Endothelial cell of umbilical vein (primary cell): ENCODE results near the gene FHOD3. TPM values are rescaled to one million over a fixed set of nuclear protein-coding genes. Genes with fewer than 3 reads are reported as not detected.

Experiments used
- BruUV-seq: library from RNA; stranded (reverse); fragments of 400-500 nt; replicated peaks from 2 replicates; lab custom pipeline; 2021; lab: Mats Ljungman, UMichigan
- CTCF ChIA-PET: fragments of 300-600, 350-600 bp; sonication (Branson Sonifier 250); formaldehyde crosslinking; loops from one replicate; lab custom pipeline; 2021; ENCODE audit warnings: antibody characterized with exemption, inconsistent platforms; lab: Charles Lee
- POLR2A ChIA-PET: fragments of 300-600, 350-600 bp; sonication (Branson Sonifier 250); formaldehyde crosslinking; loops from one replicate; lab custom pipeline; 2021; ENCODE audit warnings: antibody characterized with exemption, inconsistent platforms; lab: Charles Lee
- DNase-seq: peaks from one replicate; pipeline ENCODE4 v3.0.0-alpha.2; 2011; ENCODE audit warnings: low read depth, low spot score
- FAIRE-seq: peaks from 2 replicates; lab custom pipeline; 2011; peaks lifted over from hg19 to GRCh38; lab: Jason Lieb, UNC
- H2AFZ ChIP-seq: 2 replicates; pipeline ENCODE4 v1.6.0; 2012; ENCODE audit warnings: low read depth, low read length, control low read depth, inconsistent platforms
- H3K27ac ChIP-seq: 2 replicates; pipeline ENCODE4 v1.5.1; 2011; ENCODE audit warnings: low read depth, mild to moderate bottlenecking, control low read depth, low read length, moderate library complexity; ENCODE audit not compliant: insufficient read depth
- H3K27me3 ChIP-seq, 2 experiments: 2 replicates each; pipeline versions ENCODE4 v1.6.0 to v1.6.1; 2011; ENCODE audit warnings: low read length in 2 of 2, mixed read lengths in 1 of 2; ENCODE audit not compliant: control insufficient read depth in 2 of 2, insufficient read depth in 2 of 2
- H3K36me3 ChIP-seq, 2 experiments: 2 replicates in 1 of 2; 3 replicates in 1 of 2; pipeline ENCODE4 v1.5.1; 2011; ENCODE audit warnings: low read length in 2 of 2, mild to moderate bottlenecking in 1 of 2, moderate library complexity in 1 of 2; ENCODE audit not compliant: control insufficient read depth in 2 of 2, insufficient read depth in 2 of 2; ENCODE audit errors: extremely low read depth in 1 of 2
- H3K4me1 ChIP-seq: 3 replicates; pipeline ENCODE4 v1.5.1; 2011; ENCODE audit warnings: mild to moderate bottlenecking, low read length; ENCODE audit not compliant: control insufficient read depth, insufficient read depth; ENCODE audit errors: extremely low read depth
- H3K4me2 ChIP-seq: 2 replicates; pipeline ENCODE4 v1.6.1; 2011; ENCODE audit warnings: low read length, control low read depth, mixed read lengths; ENCODE audit not compliant: insufficient read depth
- H3K4me3 ChIP-seq, 3 experiments: fragments of 200-600 bp in 1 of 3; sonication (generic), shearing (Covaris generic) in 1 of 3; replicated peaks in 1 of 3; 2 replicates each; pipeline ENCODE4 v1.5.1; 2011 to 2016; ENCODE audit warnings: control low read depth in 3 of 3, low read length in 3 of 3, mild to moderate bottlenecking in 2 of 3, inconsistent platforms in 1 of 3, low read depth in 1 of 3, moderate library complexity in 1 of 3; ENCODE audit not compliant: insufficient read depth in 1 of 3
- H3K79me2 ChIP-seq: 2 replicates; pipeline ENCODE4 v1.6.0; 2012; ENCODE audit warnings: low read length, inconsistent platforms; ENCODE audit not compliant: control insufficient read depth, insufficient read depth
- H3K9ac ChIP-seq: replicated peaks from 2 replicates; pipeline ENCODE3; 2011; ENCODE audit warnings: low read length, control low read depth; ENCODE audit not compliant: insufficient read depth; ENCODE audit errors: extremely low read depth
- H3K9me1 ChIP-seq: replicated peaks from 3 replicates; pipeline ENCODE4 v1.6.0; 2011; ENCODE audit warnings: mild to moderate bottlenecking, low read length; ENCODE audit not compliant: control insufficient read depth, insufficient read depth; ENCODE audit errors: extremely low read depth
- H3K9me3 ChIP-seq: replicated peaks from 2 replicates; pipeline ENCODE4 v1.5.1; 2012; ENCODE audit warnings: low read length, inconsistent platforms; ENCODE audit not compliant: control insufficient read depth, insufficient read depth
- H4K20me1 ChIP-seq: replicated peaks from 2 replicates; pipeline ENCODE3; 2011; ENCODE audit warnings: mild to moderate bottlenecking, low read length; ENCODE audit not compliant: control insufficient read depth, insufficient read depth; ENCODE audit errors: extremely low read depth
- EZH2 ChIP-seq: IDR thresholded peaks from 2 replicates; pipeline ENCODE4 v1.6.1; 2012; ENCODE audit warnings: borderline replicate concordance, low read depth, mild to moderate bottlenecking, moderate library complexity, low read length, inconsistent platforms; ENCODE audit not compliant: severe bottlenecking
- FOS ChIP-seq: IDR thresholded peaks from 2 replicates; pipeline ENCODE4 v1.6.1; 2011; ENCODE audit warnings: mild to moderate bottlenecking, low read length, moderate library complexity, borderline replicate concordance; ENCODE audit not compliant: insufficient read depth
- GATA2 ChIP-seq: IDR thresholded peaks from 2 replicates; pipeline ENCODE4 v1.7.0; 2011; ENCODE audit warnings: low read depth, mild to moderate bottlenecking, moderate library complexity, mixed read lengths, low read length; ENCODE audit not compliant: insufficient read length, insufficient read depth
- JUN ChIP-seq: IDR thresholded peaks from 2 replicates; pipeline ENCODE4 v1.6.1; 2011; ENCODE audit warnings: borderline replicate concordance, low read depth; ENCODE audit not compliant: insufficient read length, insufficient read depth
- MAX ChIP-seq: IDR thresholded peaks from 2 replicates; pipeline ENCODE4 v1.6.1; 2011; ENCODE audit not compliant: insufficient read depth, insufficient read length
- MYC ChIP-seq: IDR thresholded peaks from one replicate; pipeline ENCODE4 v1.6.1; 2011; ENCODE audit warnings: mild to moderate bottlenecking, low read depth, low read length
- POLR2A ChIP-seq: IDR thresholded peaks from 2 replicates; pipeline ENCODE4 v1.6.1; 2012; ENCODE audit warnings: low read depth, mild to moderate bottlenecking, control low read depth, low read length
- POLR2AphosphoS5 ChIP-seq: IDR thresholded peaks from 2 replicates; pipeline ENCODE4 v1.6.1; 2012; ENCODE audit warnings: low read depth, mild to moderate bottlenecking, control low read depth, low read length, moderate library complexity; ENCODE audit not compliant: insufficient read depth
- dilution Hi-C: fragments of 300-500 bp; cut with MboI; formaldehyde crosslinking; loops from one replicate; pipeline ENCODE4 v1.15.0; 2019; ENCODE audit warnings: low sequenced_read_pairs; ENCODE audit not compliant: extremely low pct_ligation_motif_present
- intact Hi-C: fragments of 100-400 bp; cut with micrococcal nuclease; formaldehyde crosslinking; loops from one replicate; pipeline ENCODE4 v1.10.0; 2022
- polyA plus RNA-seq, 4 experiments: library from polyadenylated mRNA; depleted of rRNA in 3 of 4; stranded (reverse) in 3 of 4; unstranded in 1 of 4; fragments of >200 nt; gene quantifications; 2 replicates each; pipeline versions ENCODE4 v1.2.1 to v1.2.3, GENCODE V29; 2011 to 2012; ENCODE audit warnings: missing spikeins in 1 of 4
- total RNA-seq: library from RNA; stranded (reverse); gene quantifications from 2 replicates; pipeline ENCODE4 v1.2.3, GENCODE V29; 2021
- TF ChIP-seq, protein P1 (sequence below), 2 donors: IDR thresholded peaks; 1 replicate in 1 of 2; 2 replicates in 1 of 2; pipeline ENCODE4 v1.5.1; 2011; ENCODE audit warnings: low read length in 2 of 2, mild to moderate bottlenecking in 2 of 2, moderate library complexity in 2 of 2, control low read depth in 1 of 2, inconsistent platforms in 1 of 2, low read depth in 1 of 2; ENCODE audit not compliant: insufficient read depth in 1 of 2; ENCODE audit errors: extremely low read depth in 1 of 2

The FHOD3 gene
- total and polyA plus RNA-seq, 2 donors (not counting 3 experiments of a cell fraction or from before 2014, with no cell fraction given), result 0.06 to 1.5 TPM

DNA sequence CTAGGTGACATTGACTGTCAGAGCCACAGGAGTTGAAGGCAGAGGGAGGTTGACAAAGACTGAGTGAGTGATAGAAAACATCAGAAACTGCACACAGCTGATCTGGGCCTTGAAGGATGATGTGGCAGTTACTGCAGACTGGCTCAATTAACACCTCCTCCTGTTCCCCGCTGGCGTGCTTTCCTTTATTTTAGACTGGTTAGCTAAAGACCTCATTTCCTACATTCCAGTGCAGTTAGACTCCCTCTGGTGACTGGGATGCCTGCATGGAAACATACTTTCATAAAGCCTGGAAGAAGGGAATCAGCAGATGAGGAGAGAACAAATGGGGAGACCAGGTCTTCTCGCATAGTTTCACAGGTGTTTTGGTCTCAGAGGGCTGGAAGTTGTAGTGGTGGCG, 524.2 kb downstream of the FHOD3 start:
- Histone ChIP-seq H3K27ac (no peak overlapping the region), H3K9me3 (no peaks in the 10 kb centered on the region), H4K20me1 (no peaks in the 10 kb centered on the region), H3K79me2 (peaks cover 28% of the 10 kb centered on the region), H3K9me1 (no peaks in the 10 kb centered on the region), H3K4me3 (no peak overlapping the region), H3K36me3 (peaks cover 9 to 10% of the 10 kb centered on the region in 2 experiments), H3K4me2 (no peak overlapping the region), H3K27me3 (no peaks in the 10 kb centered on the region), H3K4me1 (peaks cover 7% of the 10 kb centered on the region), H2AFZ (no peak overlapping the region), H3K9ac (no peak overlapping the region)
- DNase-seq (no peak), FAIRE-seq (no peak)
- BruUV-seq, result no TSS peak
- CTCF ChIA-PET, result interaction anchor here (1.4 kb wide), 1 partner anchor 134 kb away, joined by 3 read pairs; no protein-coding TSS in a partner anchor
- intact Hi-C loops, result no loop called here
- TF ChIP-seq POLR2A, result no peak
- TF ChIP-seq FOS, result no peak
- no peak for TF ChIP-seq JUN
- no peak for TF ChIP-seq MYC
- TF ChIP-seq GATA2, result no peak
- no peak for TF ChIP-seq EZH2
- no peak for TF ChIP-seq MAX
- TF ChIP-seq, protein P1, sequence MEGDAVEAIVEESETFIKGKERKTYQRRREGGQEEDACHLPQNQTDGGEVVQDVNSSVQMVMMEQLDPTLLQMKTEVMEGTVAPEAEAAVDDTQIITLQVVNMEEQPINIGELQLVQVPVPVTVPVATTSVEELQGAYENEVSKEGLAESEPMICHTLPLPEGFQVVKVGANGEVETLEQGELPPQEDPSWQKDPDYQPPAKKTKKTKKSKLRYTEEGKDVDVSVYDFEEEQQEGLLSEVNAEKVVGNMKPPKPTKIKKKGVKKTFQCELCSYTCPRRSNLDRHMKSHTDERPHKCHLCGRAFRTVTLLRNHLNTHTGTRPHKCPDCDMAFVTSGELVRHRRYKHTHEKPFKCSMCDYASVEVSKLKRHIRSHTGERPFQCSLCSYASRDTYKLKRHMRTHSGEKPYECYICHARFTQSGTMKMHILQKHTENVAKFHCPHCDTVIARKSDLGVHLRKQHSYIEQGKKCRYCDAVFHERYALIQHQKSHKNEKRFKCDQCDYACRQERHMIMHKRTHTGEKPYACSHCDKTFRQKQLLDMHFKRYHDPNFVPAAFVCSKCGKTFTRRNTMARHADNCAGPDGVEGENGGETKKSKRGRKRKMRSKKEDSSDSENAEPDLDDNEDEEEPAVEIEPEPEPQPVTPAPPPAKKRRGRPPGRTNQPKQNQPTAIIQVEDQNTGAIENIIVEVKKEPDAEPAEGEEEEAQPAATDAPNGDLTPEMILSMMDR (IDR thresholded peaks at IDR 0.05; ENCODE audit: extremely low read depth in 1 of 2, insufficient read depth in 1 of 2, low read depth in 1 of 2, low read length in 2 of 2), result no peak
- no peak for TF ChIP-seq POLR2AphosphoS5
- dilution Hi-C loops, result no loop called here
- POLR2A ChIA-PET, result no interaction called here
